Measurements from ENCODE around the gene MYOM1.

The MYOM1 gene

GRCh38 chr18:3219631-3220335 is at the start of gene MYOM1:
TSS of gene MYOM1 (minus strand) at chr18:3219968. CDS start at chr18:3215223, 4,745 bp downstream.
- Histone ChIP-seq H3K9me3 (ENCODE audit: control insufficient read depth, insufficient read depth, low read depth, low read length) (no peaks in the 10 kb centered on the region), H3K4me3 (ENCODE audit: low read depth, low read length) (no peak within 1 kb of the TSS), H3K36me3 (ENCODE audit: control insufficient read depth, insufficient read depth, low read length) (no peaks in the 10 kb centered on the region), H3K9ac (ENCODE audit: low read length) (no peak within 1 kb of the TSS), H3K27ac (ENCODE audit: low read depth, low read length) (no peak within 1 kb of the TSS), H3K27me3 (ENCODE audit: control insufficient read depth, insufficient read depth, low read length) (no peaks in the 10 kb centered on the region), H3K4me1 (ENCODE audit: control insufficient read depth, insufficient read depth, low read length) (peaks cover 18% of the 10 kb centered on the region)

DNA sequence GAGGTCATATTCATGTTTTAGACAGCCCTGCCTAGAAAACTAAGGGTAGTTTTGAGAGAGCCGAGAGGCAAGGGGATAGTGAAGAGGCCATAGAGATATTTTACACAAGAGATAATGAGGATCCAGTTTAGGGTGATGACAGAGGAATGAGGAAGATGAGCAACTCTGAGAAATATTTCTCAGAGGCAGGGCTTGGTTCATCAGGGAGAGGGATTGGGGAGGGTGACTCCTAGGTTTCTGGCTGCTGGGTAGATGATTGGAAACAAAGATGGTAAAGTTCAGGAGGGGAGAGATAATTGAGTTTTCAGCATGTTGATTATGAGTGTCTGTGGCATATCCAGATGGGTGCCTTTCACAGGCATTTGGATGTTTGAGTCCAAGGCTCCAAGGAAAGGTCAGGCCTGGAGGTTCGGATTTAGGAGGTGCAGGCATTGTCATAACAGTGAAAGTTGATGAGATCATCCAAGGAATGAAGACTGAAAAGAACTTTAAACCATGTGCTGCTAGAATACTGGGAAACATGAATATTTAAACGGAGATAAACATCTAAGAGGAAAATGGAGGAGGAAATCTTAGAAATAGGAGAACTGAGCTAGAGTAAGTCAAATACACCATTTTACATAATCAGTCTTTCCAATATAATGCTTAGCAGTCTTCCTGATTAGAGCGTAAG is 49.6 kb upstream of the MYOM1 start:
- no peaks in the 10 kb centered on the region for H3K27me3 ChIP-seq (ENCODE audit: control insufficient read depth, insufficient read depth, low read length)
- H3K9ac ChIP-seq (ENCODE audit: low read length), result no peak overlapping the region
- no peaks in the 10 kb centered on the region for H3K9me3 ChIP-seq (ENCODE audit: control insufficient read depth, insufficient read depth, low read depth, low read length)
- peaks cover 20% of the 10 kb centered on the region for H3K36me3 ChIP-seq (ENCODE audit: control insufficient read depth, insufficient read depth, low read length)
- no peak overlapping the region for H3K27ac ChIP-seq (ENCODE audit: low read depth, low read length)
- peaks cover 13% of the 10 kb centered on the region for H3K4me1 ChIP-seq (ENCODE audit: control insufficient read depth, insufficient read depth, low read length)
- H3K4me3 ChIP-seq (ENCODE audit: low read depth, low read length), result no peak overlapping the region

GRCh38 chr18:3268306-3268705 is 48.5 kb upstream of the MYOM1 start:
- Histone ChIP-seq H3K36me3 (ENCODE audit: control insufficient read depth, insufficient read depth, low read length) (peaks cover 9% of the 10 kb centered on the region), H3K4me3 (ENCODE audit: low read depth, low read length) (no peak overlapping the region), H3K9me3 (ENCODE audit: control insufficient read depth, insufficient read depth, low read depth, low read length) (no peaks in the 10 kb centered on the region), H3K9ac (ENCODE audit: low read length) (no peak overlapping the region), H3K27ac (ENCODE audit: low read depth, low read length) (no peak overlapping the region), H3K4me1 (ENCODE audit: control insufficient read depth, insufficient read depth, low read length) (peaks cover 20% of the 10 kb centered on the region), H3K27me3 (ENCODE audit: control insufficient read depth, insufficient read depth, low read length) (no peaks in the 10 kb centered on the region)

DNA sequence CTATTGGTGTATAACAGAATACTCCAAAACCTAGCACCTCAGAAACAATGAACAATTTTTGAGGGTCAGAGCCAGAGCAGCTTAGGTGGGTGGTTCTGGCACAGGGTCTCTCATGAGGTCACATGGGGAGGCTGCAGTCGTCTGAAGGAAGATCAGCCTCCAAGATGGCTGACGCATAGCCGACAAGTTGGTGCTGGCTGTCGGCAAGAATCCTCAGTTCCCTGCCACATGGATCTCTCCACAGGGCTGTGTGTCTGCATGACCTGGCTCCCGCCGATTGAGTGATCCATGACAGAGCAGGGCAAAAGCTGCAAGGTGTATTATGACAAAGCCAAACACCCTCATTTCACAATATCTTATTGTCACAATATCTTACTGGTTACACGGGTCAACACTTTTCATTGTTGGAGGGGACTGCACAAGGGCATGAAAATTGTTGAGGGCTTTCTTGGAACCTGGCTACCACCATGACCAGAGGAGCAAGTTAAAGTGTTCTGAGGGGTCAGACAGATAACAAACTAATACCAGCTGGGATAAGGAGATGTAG is 46.4 kb upstream of the MYOM1 start:
- no peaks in the 10 kb centered on the region for H3K27me3 ChIP-seq (ENCODE audit: control insufficient read depth, insufficient read depth, low read length)
- no peak overlapping the region for H3K27ac ChIP-seq (ENCODE audit: low read depth, low read length)
- peaks cover 21% of the 10 kb centered on the region for H3K4me1 ChIP-seq (ENCODE audit: control insufficient read depth, insufficient read depth, low read length)
- H3K36me3 ChIP-seq (ENCODE audit: control insufficient read depth, insufficient read depth, low read length), result no peaks in the 10 kb centered on the region
- no peaks in the 10 kb centered on the region for H3K9me3 ChIP-seq (ENCODE audit: control insufficient read depth, insufficient read depth, low read depth, low read length)
- no peak overlapping the region for H3K4me3 ChIP-seq (ENCODE audit: low read depth, low read length)
- H3K9ac ChIP-seq (ENCODE audit: low read length), result no peak overlapping the region

GRCh38 chr18:3265564-3266033 is 45.8 kb upstream of the MYOM1 start:
- Histone ChIP-seq H3K4me1 (ENCODE audit: control insufficient read depth, insufficient read depth, low read length) (peaks cover 21% of the 10 kb centered on the region), H3K36me3 (ENCODE audit: control insufficient read depth, insufficient read depth, low read length) (no peaks in the 10 kb centered on the region), H3K27me3 (ENCODE audit: control insufficient read depth, insufficient read depth, low read length) (no peaks in the 10 kb centered on the region), H3K4me3 (ENCODE audit: low read depth, low read length) (no peak overlapping the region), H3K27ac (ENCODE audit: low read depth, low read length) (no peak overlapping the region), H3K9ac (ENCODE audit: low read length) (no peak overlapping the region), H3K9me3 (ENCODE audit: control insufficient read depth, insufficient read depth, low read depth, low read length) (no peaks in the 10 kb centered on the region)

GRCh38 chr18:3264362-3264761 is 44.6 kb upstream of the MYOM1 start:
- peak overlapping the region; percentile 18; the same call in 1 of the 2 replicates for H3K4me3 ChIP-seq (ENCODE audit: low read depth, low read length)
- no peak overlapping the region for H3K27ac ChIP-seq (ENCODE audit: low read depth, low read length)

GRCh38 chr18:3263132-3263700 is 43.4 kb upstream of the MYOM1 start:
- Histone ChIP-seq H3K36me3 (ENCODE audit: control insufficient read depth, insufficient read depth, low read length) (peaks cover 8% of the 10 kb centered on the region), H3K9ac (ENCODE audit: low read length) (peak overlapping the region; percentile 100), H3K9me3 (ENCODE audit: control insufficient read depth, insufficient read depth, low read depth, low read length) (no peaks in the 10 kb centered on the region), H3K27ac (ENCODE audit: low read depth, low read length) (no peak overlapping the region; the same call in 1 of the 2 replicates), H3K4me1 (ENCODE audit: control insufficient read depth, insufficient read depth, low read length) (peaks cover 15% of the 10 kb centered on the region), H3K4me3 (ENCODE audit: low read depth, low read length) (peak overlapping the region; percentile 97), H3K27me3 (ENCODE audit: control insufficient read depth, insufficient read depth, low read length) (no peaks in the 10 kb centered on the region)

More at GRCh38 chr18:3264362-3264761, 44.6 kb upstream of the MYOM1 start:
- no peaks in the 10 kb centered on the region for H3K9me3 ChIP-seq (ENCODE audit: control insufficient read depth, insufficient read depth, low read depth, low read length)
- H3K27me3 ChIP-seq (ENCODE audit: control insufficient read depth, insufficient read depth, low read length), result no peaks in the 10 kb centered on the region
- no peaks in the 10 kb centered on the region for H3K36me3 ChIP-seq (ENCODE audit: control insufficient read depth, insufficient read depth, low read length)
- peaks cover 21% of the 10 kb centered on the region for H3K4me1 ChIP-seq (ENCODE audit: control insufficient read depth, insufficient read depth, low read length)
- no peak overlapping the region for H3K9ac ChIP-seq (ENCODE audit: low read length)

DNA sequence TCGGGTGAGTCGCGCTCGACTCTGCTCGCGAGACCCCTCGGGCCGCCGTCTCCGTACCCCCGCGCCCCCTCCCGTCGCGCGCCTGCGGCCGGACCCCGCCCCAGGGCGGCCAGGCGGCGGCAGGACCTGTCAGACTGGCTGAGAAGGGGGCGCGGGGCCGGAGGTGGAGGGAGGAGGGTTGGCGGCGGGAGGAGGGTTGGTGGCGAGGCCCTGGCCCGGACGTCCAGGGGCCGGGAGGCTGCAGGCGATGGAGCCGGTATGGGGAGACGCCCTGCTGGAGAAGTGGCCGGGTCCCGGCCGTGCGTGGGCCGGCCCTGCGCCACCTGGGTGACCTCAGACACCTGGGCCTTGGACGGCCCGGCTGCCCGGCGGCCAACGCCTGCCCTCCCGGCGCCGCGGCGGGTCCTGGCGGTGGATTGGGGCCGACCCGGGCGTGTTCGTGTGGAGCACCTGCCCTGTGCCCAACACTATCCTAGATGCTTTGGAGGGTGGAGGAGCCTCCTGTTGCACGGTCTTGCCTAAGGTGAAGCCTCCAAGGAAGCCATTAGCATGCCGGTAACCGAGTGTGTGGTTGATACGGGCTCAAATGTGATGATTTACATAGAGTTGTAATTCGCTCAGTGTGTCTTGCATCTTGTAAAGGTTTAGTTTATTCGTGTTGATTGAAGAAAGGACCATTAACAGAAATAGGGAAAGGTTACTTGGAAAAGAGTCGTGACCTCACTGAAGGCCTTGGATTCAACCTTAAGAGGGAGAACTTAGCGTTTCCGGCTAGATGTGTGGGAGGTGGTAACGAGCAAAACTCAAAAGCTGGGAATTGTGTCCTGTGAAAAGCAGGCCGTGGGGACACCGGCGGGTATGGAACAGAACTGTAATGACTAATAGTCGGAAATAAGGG is 42.7 kb upstream of the MYOM1 start:
- Histone ChIP-seq H3K9me3 (ENCODE audit: control insufficient read depth, insufficient read depth, low read depth, low read length) (no peaks in the 10 kb centered on the region), H3K4me1 (ENCODE audit: control insufficient read depth, insufficient read depth, low read length) (peaks cover 16% of the 10 kb centered on the region), H3K27ac (ENCODE audit: low read depth, low read length) (peak overlapping the region; percentile 100), H3K36me3 (ENCODE audit: control insufficient read depth, insufficient read depth, low read length) (peaks cover 15% of the 10 kb centered on the region), H3K9ac (ENCODE audit: low read length) (peak overlapping the region; percentile 100), H3K27me3 (ENCODE audit: control insufficient read depth, insufficient read depth, low read length) (no peaks in the 10 kb centered on the region), H3K4me3 (ENCODE audit: low read depth, low read length) (peak overlapping the region; percentile 97)

DNA sequence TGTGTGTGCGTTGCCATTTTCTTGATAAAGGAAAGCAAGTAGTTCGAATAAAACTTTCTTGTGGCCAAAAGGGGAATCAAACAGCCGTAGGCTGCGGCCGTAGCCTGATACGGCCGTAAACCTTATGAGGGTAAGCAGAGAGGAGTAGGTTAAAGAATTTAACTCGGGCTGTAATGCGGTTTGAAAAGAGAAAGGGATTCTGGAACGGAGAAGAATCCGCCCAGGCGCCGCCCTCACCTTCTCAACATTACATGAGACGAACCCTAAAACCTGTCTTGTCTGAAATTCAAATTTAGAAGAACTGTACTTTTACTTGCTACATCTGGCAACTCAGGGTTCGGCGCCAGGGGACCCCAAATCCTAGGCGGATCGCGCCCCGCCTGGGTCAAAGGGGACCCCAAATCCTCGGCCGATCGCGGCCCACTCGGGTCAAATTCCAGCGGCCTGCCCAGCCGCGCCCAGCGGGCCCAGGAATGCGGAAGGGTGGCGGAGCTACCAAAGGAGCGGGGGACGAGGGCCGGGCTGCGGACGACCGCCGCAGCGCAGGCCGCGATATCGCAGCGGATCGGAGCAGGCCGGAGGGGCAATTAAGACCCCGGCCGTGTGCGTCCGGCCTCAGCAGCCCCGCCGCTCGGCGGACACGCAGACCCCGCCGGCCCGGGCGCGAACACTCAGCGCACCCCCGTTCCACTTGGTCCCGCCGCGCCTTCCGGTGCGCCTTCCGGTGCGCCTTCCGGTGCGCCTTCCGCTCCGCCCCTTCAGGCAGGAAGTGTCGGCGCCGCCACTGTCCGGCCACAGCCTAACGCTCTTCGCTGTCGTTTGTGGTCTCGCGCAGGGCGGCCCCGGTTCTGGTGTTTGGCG is 41.8 kb upstream of the MYOM1 start, which contains the start of gene MYL12B:
MYL12B (plus strand) TSS at position 761 of the 861 bp plus-strand sequence. CDS start 10,766 bp downstream, outside the sequence.
- peak within 1 kb of the TSS; percentile 97 for H3K4me3 ChIP-seq (ENCODE audit: low read depth, low read length)
- peaks cover 23% of the 10 kb centered on the region for H3K4me1 ChIP-seq (ENCODE audit: control insufficient read depth, insufficient read depth, low read length)
- H3K9ac ChIP-seq (ENCODE audit: low read length), result peak within 1 kb of the TSS; percentile 100
- peak within 1 kb of the TSS; percentile 100 for H3K27ac ChIP-seq (ENCODE audit: low read depth, low read length)
- H3K27me3 ChIP-seq (ENCODE audit: control insufficient read depth, insufficient read depth, low read length), result no peaks in the 10 kb centered on the region
- H3K9me3 ChIP-seq (ENCODE audit: control insufficient read depth, insufficient read depth, low read depth, low read length), result no peaks in the 10 kb centered on the region
- H3K36me3 ChIP-seq (ENCODE audit: control insufficient read depth, insufficient read depth, low read length), result peaks cover 24% of the 10 kb centered on the region
